ENCODE data around the gene RUNX1.
"Not testable (repeated sequence)": the region's sequence is repeated elsewhere in the genome, so short reads cannot be mapped to it uniquely, and the experiment has no call there.

The RUNX1 gene

DNA sequence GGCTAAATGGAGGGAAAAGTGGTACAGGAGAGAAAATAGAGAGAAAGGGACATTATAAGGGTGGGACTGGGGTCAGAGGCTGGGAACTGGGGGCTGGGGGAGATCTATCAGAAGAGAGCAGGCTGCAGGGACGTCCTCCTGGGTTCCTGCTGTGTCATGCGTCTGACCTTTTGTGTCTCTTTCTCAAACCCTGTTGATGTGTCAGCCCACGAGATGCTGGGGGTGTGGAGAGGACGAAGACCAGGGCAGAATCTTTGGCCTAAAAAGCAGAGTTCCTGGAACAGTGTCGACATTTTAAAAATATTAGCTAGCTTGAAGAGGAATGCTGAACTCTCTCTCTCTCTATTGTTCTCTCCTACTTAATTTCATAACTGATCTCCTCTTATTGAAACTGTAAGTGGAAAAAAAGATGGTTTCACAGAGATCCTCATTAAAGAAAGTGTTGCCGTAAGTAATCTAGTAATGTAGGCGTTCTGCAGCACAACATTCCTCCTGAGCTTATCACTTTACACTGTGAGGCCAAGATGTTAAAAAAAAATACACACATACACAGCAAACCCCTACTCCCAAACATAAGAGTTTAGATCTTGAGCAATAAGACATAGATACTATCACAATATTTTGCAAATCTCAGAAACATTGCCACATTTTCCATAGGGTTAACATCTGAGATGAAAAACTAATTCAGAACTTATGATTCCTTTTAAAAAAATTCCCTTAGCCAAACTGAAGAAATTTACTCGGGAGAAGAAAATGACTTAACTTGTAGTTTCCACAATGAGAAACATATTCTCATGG, 52.6 kb downstream of the RUNX1 start:
- no peak for DNase-seq (ENCODE audit: low spot score)
- Histone ChIP-seq H3K4me3 (no peak overlapping the region), H3K27ac (peak overlapping the region in 1 of 2 donors; percentile 15)
- TF ChIP-seq, protein P1, sequence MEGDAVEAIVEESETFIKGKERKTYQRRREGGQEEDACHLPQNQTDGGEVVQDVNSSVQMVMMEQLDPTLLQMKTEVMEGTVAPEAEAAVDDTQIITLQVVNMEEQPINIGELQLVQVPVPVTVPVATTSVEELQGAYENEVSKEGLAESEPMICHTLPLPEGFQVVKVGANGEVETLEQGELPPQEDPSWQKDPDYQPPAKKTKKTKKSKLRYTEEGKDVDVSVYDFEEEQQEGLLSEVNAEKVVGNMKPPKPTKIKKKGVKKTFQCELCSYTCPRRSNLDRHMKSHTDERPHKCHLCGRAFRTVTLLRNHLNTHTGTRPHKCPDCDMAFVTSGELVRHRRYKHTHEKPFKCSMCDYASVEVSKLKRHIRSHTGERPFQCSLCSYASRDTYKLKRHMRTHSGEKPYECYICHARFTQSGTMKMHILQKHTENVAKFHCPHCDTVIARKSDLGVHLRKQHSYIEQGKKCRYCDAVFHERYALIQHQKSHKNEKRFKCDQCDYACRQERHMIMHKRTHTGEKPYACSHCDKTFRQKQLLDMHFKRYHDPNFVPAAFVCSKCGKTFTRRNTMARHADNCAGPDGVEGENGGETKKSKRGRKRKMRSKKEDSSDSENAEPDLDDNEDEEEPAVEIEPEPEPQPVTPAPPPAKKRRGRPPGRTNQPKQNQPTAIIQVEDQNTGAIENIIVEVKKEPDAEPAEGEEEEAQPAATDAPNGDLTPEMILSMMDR (IDR thresholded peaks at IDR 0.05), result no peak

DNA sequence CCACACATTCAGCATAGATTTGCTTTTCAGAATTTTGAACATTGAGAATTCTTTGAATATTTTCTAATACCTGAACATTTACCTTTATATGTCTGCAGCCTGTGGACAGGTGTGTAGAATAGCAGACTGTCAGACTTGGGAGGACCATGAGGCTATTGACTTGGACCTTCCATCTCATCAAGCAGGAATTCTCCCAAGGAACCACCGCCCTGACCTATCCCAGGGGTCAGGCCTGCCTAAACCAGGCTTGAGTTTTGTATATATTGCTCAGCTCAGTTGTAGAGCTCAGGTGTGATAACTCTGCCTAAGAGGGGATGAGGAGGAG, 53.2 kb downstream of the RUNX1 start:
- TF ChIP-seq, protein P1 (IDR thresholded peaks at IDR 0.05), result no peak
- DNase-seq (ENCODE audit: low spot score), result no peak
- Histone ChIP-seq H3K27ac (peak overlapping the region in 1 of 2 donors; percentile 15), H3K4me3 (no peak overlapping the region)

DNA sequence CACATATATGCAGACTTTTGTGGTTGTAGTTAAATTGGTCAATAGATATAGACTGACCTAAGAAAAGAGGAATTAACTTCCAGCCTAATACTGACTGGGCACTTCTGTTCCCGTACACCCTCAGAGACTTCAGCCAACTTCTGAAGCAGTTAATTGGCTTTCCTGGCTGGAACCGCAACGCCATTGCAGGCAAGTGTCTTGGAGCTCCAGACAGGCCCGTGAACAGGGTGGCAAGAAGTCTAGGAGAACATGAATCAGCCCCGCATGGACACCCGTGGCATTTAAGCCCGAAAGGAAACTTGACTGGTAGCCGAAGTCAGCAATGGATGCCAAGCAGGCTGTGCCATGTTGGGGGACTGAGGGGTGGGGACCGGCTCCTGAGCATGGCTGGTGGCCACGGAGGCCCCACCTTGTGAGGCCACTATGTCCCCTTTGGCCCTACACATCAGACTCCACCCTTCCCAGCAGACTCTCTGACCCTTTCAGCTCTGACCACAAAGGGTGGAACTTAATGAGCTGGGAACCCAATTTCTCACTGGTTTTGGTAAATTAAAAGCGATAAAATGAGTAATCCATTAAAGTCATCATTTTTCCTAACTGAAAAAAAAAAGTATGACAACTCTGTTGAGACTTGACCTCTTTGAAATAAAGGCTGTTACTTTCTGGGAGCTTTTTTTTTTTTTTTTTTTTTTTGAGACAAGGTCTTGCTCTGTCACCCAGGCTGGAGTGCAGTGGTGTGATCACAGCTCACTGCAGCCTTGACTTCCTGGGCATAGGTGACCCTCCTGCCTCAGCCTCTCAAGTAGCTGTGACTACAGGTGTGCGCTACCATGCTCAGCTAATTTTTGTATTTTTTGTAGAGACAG, 54.1 kb downstream of the RUNX1 start:
- Histone ChIP-seq H3K27ac (peak overlapping the region in 1 of 2 donors; percentile 41), H3K4me3 (no peak overlapping the region)
- no peak for DNase-seq (ENCODE audit: low spot score)
- TF ChIP-seq, protein P1 (IDR thresholded peaks at IDR 0.05), result no peak

DNA sequence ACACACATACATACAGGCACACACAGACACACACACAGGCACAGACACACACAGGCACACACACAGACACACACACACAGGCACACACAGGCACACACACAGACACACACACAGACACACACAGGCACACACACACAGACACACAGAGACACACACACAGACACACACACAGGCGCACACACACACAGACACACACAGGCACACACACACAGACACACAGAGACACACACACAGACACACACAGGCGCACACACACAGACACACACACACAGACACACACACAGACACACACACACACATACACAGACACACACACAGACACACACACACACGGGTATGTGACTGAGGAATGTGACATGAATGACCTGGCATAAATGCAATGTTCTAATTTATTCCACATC, 55.6 kb downstream of the RUNX1 start:
- H3K4me3 ChIP-seq; DNase-seq (ENCODE audit: low spot score): not testable (repeated sequence)
- H3K27ac ChIP-seq, result peak overlapping the region in 1 of 2 donors; percentile 11

DNA sequence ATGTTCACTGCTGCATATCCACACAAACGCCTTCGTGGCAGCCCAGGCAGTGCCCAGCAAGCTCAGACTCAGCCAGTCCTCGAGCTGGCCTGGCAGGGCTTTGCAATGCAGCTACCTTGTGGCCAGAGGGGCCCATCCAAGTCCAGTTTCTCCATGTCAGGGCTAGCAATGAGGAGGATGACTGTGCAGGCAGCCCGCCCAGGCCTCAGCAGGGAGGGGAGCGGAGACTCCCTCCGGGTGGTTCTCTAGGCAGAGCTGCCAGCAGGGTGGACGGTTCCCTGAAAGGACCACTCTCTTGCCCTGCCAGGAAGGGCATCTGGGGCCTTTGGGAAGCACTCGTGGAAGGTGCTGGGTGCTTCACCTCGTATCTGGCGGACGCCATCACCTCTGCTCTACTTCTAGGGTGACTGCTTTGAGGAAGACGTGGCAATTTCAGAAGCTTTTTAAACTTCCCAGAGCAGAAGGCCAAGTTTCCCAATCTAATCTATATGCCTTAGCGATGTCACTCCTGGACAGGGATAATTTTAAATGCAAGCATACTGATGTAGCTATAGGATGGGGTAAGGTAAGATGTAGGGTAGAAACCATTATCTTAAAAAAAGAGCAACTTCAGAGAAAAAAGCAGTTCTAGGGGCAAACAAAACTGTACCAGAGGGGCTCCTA, 56.2 kb downstream of the RUNX1 start:
- no peak for DNase-seq (ENCODE audit: low spot score)
- H3K27ac ChIP-seq, result no peak overlapping the region

DNA sequence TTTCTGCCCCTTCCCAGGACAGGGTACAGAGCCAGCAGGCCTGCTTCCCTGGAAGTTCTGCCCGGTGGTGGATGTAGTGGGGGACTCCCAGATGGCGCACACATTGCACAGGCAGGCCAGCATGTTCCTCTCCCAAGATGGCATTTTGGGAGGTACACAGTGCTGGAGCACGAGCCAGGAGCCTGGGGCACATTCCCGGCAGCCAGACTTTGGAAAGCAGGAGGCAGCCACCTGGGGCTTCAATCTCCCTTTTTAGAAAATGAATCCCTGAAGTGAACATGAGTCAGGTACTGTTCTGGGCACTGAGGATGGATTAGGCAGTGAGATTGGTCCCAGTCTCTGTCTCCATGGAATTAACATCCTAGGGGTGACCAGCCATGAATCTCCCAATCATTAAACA, 56.9 kb downstream of the RUNX1 start:
- no peak overlapping the region for H3K4me3 ChIP-seq
- no peak overlapping the region for H3K27ac ChIP-seq
- no peak for DNase-seq (ENCODE audit: low spot score)
- TF ChIP-seq, protein P1 (IDR thresholded peaks at IDR 0.05), result no peak

More for the DNA sequence above, 56.2 kb downstream of the RUNX1 start:
- TF ChIP-seq, protein P1 (IDR thresholded peaks at IDR 0.05), result no peak
- no peak overlapping the region for H3K4me3 ChIP-seq

DNA sequence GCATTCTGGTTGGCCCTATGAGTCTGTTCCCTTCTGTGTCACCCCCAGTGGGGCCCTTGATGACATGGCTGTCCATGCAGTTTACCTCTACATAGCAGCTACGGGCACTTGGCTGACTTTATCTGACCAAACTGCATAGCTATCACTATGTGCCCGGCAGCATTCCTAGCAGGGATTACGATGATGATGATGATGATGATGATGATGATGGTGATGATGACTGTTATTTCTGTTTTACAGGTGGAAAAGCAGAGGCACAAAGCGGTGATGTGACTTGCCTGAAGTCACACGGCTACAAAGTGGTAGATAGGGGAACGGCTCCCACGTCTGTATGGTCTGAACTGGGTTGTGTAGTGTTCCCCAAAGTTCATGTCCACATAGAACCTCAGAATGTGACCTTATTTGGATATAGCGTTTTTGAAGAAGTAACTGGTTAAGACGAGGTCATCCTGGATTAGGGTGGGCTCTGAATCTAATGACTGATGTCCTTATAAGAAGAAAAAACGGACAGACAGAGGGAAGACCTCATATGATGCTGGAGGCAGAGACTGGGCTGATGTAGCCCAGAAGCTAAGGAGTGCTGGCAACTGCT, 57.6 kb downstream of the RUNX1 start:
- TF ChIP-seq, protein P1 (IDR thresholded peaks at IDR 0.05), result no peak
- DNase-seq (ENCODE audit: low spot score), result no peak
- Histone ChIP-seq H3K27ac (no peak overlapping the region), H3K4me3 (no peak overlapping the region)
